ENCODE measurements around the gene ZNF226.
A peak's percentile ranks its signal among the peaks of the same experiment; 100 is the strongest.
"Not testable (repeated sequence)": the region's sequence is repeated elsewhere in the genome, so short reads cannot be mapped to it uniquely, and the experiment has no call there.

ZNF226 gene

GRCh38 chr19:44164673-44165512, at the start of gene ZNF226:
Gene ZNF226 (plus strand): TSS chr19:44165100. CDS start chr19:44170081, 4,981 bp downstream.
- DNase-seq (ENCODE audit: low spot score): peak; percentile 91

GRCh38 chr19:44121162-44121561, 43.7 kb upstream of the ZNF226 start:
- not testable (repeated sequence) for DNase-seq (ENCODE audit: low spot score)

- DNase-seq (ENCODE audit: low spot score): no peak
These were observed 32.9 kb upstream of the ZNF226 start for GRCh38 chr19:44131955-44132354.

- peak; percentile 90 for DNase-seq (ENCODE audit: low spot score)
These were observed 23.5 kb upstream of the ZNF226 start, which contains the start of gene ZNF234 for GRCh38 chr19:44141191-44142058. Gene ZNF234 (plus strand): TSS chr19:44141554. CDS start chr19:44144633, 3,079 bp downstream.

GRCh38 chr19:44142059-44142433, 22.9 kb upstream of the ZNF226 start:
- DNase-seq (ENCODE audit: low spot score): no peak

- DNase-seq (ENCODE audit: low spot score): no peak
These were observed 15.1 kb upstream of the ZNF226 start for GRCh38 chr19:44149776-44150175.

- DNase-seq (ENCODE audit: low spot score): no peak
These were observed 13.4 kb upstream of the ZNF226 start for GRCh38 chr19:44151491-44151890.

GRCh38 chr19:44156475-44156874, 8.4 kb upstream of the ZNF226 start:
- DNase-seq (ENCODE audit: low spot score): no peak

GRCh38 chr19:44163789-44164188, 1.1 kb upstream of the ZNF226 start:
- no peak for DNase-seq (ENCODE audit: low spot score)

GRCh38 chr19:44164327-44164672, 600 bp upstream of the ZNF226 start:
- DNase-seq (ENCODE audit: low spot score): no peak

- not testable (repeated sequence) for DNase-seq (ENCODE audit: low spot score)
These were observed 5.8 kb downstream of the ZNF226 start for GRCh38 chr19:44170660-44171059.

- no peak for DNase-seq (ENCODE audit: low spot score)
These were observed 11.7 kb downstream of the ZNF226 start for GRCh38 chr19:44176590-44176989.

GRCh38 chr19:44180968-44181367, 16.1 kb downstream of the ZNF226 start:
- DNase-seq (ENCODE audit: low spot score): no peak

- DNase-seq (ENCODE audit: low spot score): no peak
These were observed 17.2 kb downstream of the ZNF226 start for GRCh38 chr19:44182145-44182544.

GRCh38 chr19:44190020-44190419, 25.1 kb downstream of the ZNF226 start:
- DNase-seq (ENCODE audit: low spot score): no peak

GRCh38 chr19:44192127-44192526, 27.2 kb downstream of the ZNF226 start:
- no peak for DNase-seq (ENCODE audit: low spot score)

- no peak for DNase-seq (ENCODE audit: low spot score)
These were observed 31.9 kb downstream of the ZNF226 start for GRCh38 chr19:44196772-44197171.

- no peak for DNase-seq (ENCODE audit: low spot score)
These were observed 37.6 kb downstream of the ZNF226 start for GRCh38 chr19:44202470-44202869.

GRCh38 chr19:44202974-44203373, 38.1 kb downstream of the ZNF226 start:
- DNase-seq (ENCODE audit: low spot score): no peak

- DNase-seq (ENCODE audit: low spot score): not testable (repeated sequence)
These were observed 39.0 kb downstream of the ZNF226 start for GRCh38 chr19:44203877-44204276.

GRCh38 chr19:44204772-44205171, 39.9 kb downstream of the ZNF226 start:
- DNase-seq (ENCODE audit: low spot score): no peak

GRCh38 chr19:44207126-44207803, 42.4 kb downstream of the ZNF226 start:
- DNase-seq (ENCODE audit: low spot score): peak; percentile 88
